Heart left ventricle (tissue), 16 donors: ENCODE data around the gene SNX9. TPM values are rescaled to one million over a fixed set of nuclear protein-coding genes. Genes with fewer than 3 reads are reported as not detected.

Experiments
- ATAC-seq, 4 donors: fragments of 200-7000 bp; cut with Tn5 transposase; one replicate each; pipeline ENCODE4 v1.9.1; 2020 to 2022; ENCODE audit warnings: moderate library complexity in 4 of 4, mild to moderate bottlenecking in 3 of 4, moderate number of reproducible peaks in 1 of 4
- DNase-seq, 5 donors: peaks; one replicate each; pipeline ENCODE4 v3.0.0-alpha.2; 2020
- H3K27ac ChIP-seq, 12 donors: fragments of 200-600 bp; sonication (generic) in 4 of 12; one replicate each; pipeline versions ENCODE4 v1.5.0 to v1.8.0; 2016 to 2022; ENCODE audit warnings: mild to moderate bottlenecking in 2 of 12
- H3K27me3 ChIP-seq, 9 donors: fragments of 200-600 bp; sonication (generic) in 2 of 9; one replicate each; pipeline versions ENCODE4 v1.5.1 to v1.8.0; 2016 to 2022; ENCODE audit warnings: mild to moderate bottlenecking in 3 of 9
- H3K36me3 ChIP-seq, 9 donors: fragments of 200-600 bp; sonication (generic) in 2 of 9; one replicate each; pipeline versions ENCODE4 v1.5.0 to v1.8.0; 2018 to 2022; ENCODE audit warnings: mild to moderate bottlenecking in 2 of 9
- H3K4me1 ChIP-seq, 12 donors: fragments of 200-600 bp; sonication (generic) in 4 of 12; one replicate each; pipeline versions ENCODE4 v1.5.0 to v1.8.0; 2016 to 2022; ENCODE audit warnings: mild to moderate bottlenecking in 3 of 12
- H3K4me3 ChIP-seq, 12 donors: fragments of 200-600 bp; sonication (generic) in 4 of 12; one replicate each; pipeline versions ENCODE4 v1.5.0 to v1.8.0; 2017 to 2022; ENCODE audit warnings: mild to moderate bottlenecking in 9 of 12, moderate library complexity in 4 of 12
- H3K9me3 ChIP-seq, 12 donors: fragments of 200-600 bp; sonication (generic) in 4 of 12; one replicate each; pipeline versions ENCODE4 v1.5.0 to v1.8.0; 2016 to 2022; ENCODE audit warnings: mild to moderate bottlenecking in 1 of 12
- CTCF ChIP-seq, 12 donors: fragments of 200-600 bp; sonication (generic) in 4 of 12; IDR thresholded peaks; one replicate each; pipeline versions ENCODE4 v1.5.0 to v1.8.0; 2018 to 2022; ENCODE audit warnings: antibody characterized with exemption in 12 of 12, mild to moderate bottlenecking in 5 of 12
- POLR2A ChIP-seq, 2 donors: fragments of 450-650 bp; IDR thresholded peaks; one replicate each; pipeline ENCODE4 v1.6.1; 2017; ENCODE audit warnings: antibody characterized with exemption in 2 of 2, mild to moderate bottlenecking in 2 of 2, moderate library complexity in 2 of 2
- WGBS, 4 donors: extraction: QIAGEN DNeasy Blood & Tissue Kit in 2 of 4; methylation state at CpG; one replicate each; pipeline versions ENCODE4 v1.1.5 to v1.1.7; 2013 to 2018; 5-methylcytosine and 5-hydroxymethylcytosine counted together
- intact Hi-C, 10 donors: fragments of 100-400 bp; cut with DNase I; formaldehyde crosslinking; loops; one replicate each; pipeline versions ENCODE4 v1.11.1 to v1.14.2; 2022
- polyA plus RNA-seq, 2 donors: library from polyadenylated mRNA; stranded (reverse); fragments of 200-250 nt; gene quantifications; one replicate each; pipeline ENCODE4 v1.2.3, GENCODE V29; 2013
- total RNA-seq, 9 donors: library from RNA; depleted of rRNA in 2 of 9; stranded (reverse); fragments of >200 nt in 2 of 9; fragmentation: NEBNext Ultra II Directional in 3 of 9; extraction: Animal tissue kit (Norgen Biotek cat#: 25700) in 3 of 9; gene quantifications; one replicate each; pipeline versions ENCODE4 v1.1.0 to v1.2.4, GENCODE V29; 2016 to 2023
- donor health status: ischemic (EF 13 %, LVEDD 7.1; RV severe dilation, severe dysfunction).
- donor health status: healthy with polysubstance abuse.
- donor health status: DM: no; HTN: yes; CAD: no.
- donor health status: DM: no; HTN: no; CAD: no.
- donor health status: ischemic (EF 25% LVEDD 6.9; RV normal size, moderate dysfunction).
- donor health status: ischemic (EF 25% LVEDD 5.7; RV mildly dilated, moderate dysfunction).
- donor health status: healthy.
- donor health status: DM: yes; HTN: yes; CAD: no.
- donor health status: ischemic (EF 35%, LVEDD 5.7; RV mildly dilated, moderate dysfunction).
- donor health status: nonischemic (EF 11% LVEDD 7.7; RV severe dilation, severe dysfunction).
- donor health status: DM: yes; HTN: yes; CAD: no.
- donor health status: PGD.
- donor health status: ischemic (EF 29% LVEDD 5.4; RV normal size, mild dysfunction).
- donor health status: nonischemic (EF 23%, LVEDD 6.1; RV moderate dilation, normal function).

Gene SNX9
- total and polyA plus RNA-seq, 11 donors: 15.4 to 44.0 (median 30.7) TPM

- no peak for ATAC-seq
- intact Hi-C loops: no loop called here
- Histone ChIP-seq H3K27me3 (no peaks in the 10 kb centered on the region), H3K4me1 (peaks cover 0 to 16% (median 0%) of the 10 kb centered on the region in 12 donors), H3K9me3 (peaks cover 0 to 32% (median 19%) of the 10 kb centered on the region in 12 donors), H3K27ac (no peak overlapping the region), H3K4me3 (no peak overlapping the region), H3K36me3 (no peaks in the 10 kb centered on the region)
- WGBS, 4 donors: 87 to 93% (median 91%) methylated on average over 13 of the region's 13 CpGs
- DNase-seq: no peak
- TF ChIP-seq POLR2A (IDR thresholded peaks at IDR 0.05): no peak
- no peak for TF ChIP-seq CTCF (IDR thresholded peaks at IDR 0.05)
Measured at GRCh38 chr6:157961832-157962575, 139.0 kb downstream of the SNX9 start.

GRCh38 chr6:157962601-157963302 is 139.7 kb downstream of the SNX9 start:
- Histone ChIP-seq H3K4me3 (no peak overlapping the region), H3K27me3 (no peaks in the 10 kb centered on the region), H3K9me3 (peaks cover 0 to 26% (median 16%) of the 10 kb centered on the region in 12 donors), H3K4me1 (peaks cover 0 to 16% (median 0%) of the 10 kb centered on the region in 12 donors), H3K36me3 (no peaks in the 10 kb centered on the region), H3K27ac (peak overlapping the region in 2 of 12 donors; percentile 22 to 48)
- intact Hi-C loops: no loop called here
- no peak for ATAC-seq
- WGBS, 4 donors: 80 to 91% (median 84%) methylated on average over 12 of the region's 12 CpGs
- TF ChIP-seq POLR2A (IDR thresholded peaks at IDR 0.05) (no peak), CTCF (IDR thresholded peaks at IDR 0.05) (no peak)
- no peak for DNase-seq

- peaks cover 0 to 13% (median 4%) of the 10 kb centered on the region in 12 donors for H3K9me3 ChIP-seq
- H3K36me3 ChIP-seq: no peaks in the 10 kb centered on the region
- H3K27me3 ChIP-seq: no peaks in the 10 kb centered on the region
- ATAC-seq (no peak), DNase-seq (no peak)
- WGBS, 4 donors: 56 to 90% (median 78%) methylated on average over 3 of the region's 3 CpGs
- H3K4me1 ChIP-seq: peaks cover 0 to 16% (median 0%) of the 10 kb centered on the region in 12 donors
- TF ChIP-seq CTCF (IDR thresholded peaks at IDR 0.05) (no peak), POLR2A (IDR thresholded peaks at IDR 0.05) (no peak)
- intact Hi-C loops: no loop called here
- H3K4me3 ChIP-seq: no peak overlapping the region
- no peak overlapping the region for H3K27ac ChIP-seq
Measured at GRCh38 chr6:157964100-157964499, 141.1 kb downstream of the SNX9 start.

GRCh38 chr6:157965387-157965786 is 142.3 kb downstream of the SNX9 start:
- intact Hi-C loops: no loop called here
- TF ChIP-seq POLR2A (IDR thresholded peaks at IDR 0.05) (no peak), CTCF (IDR thresholded peaks at IDR 0.05) (no peak)
- ATAC-seq (no peak), DNase-seq (no peak)
- H3K4me3 ChIP-seq: no peak overlapping the region
- peaks cover 0 to 2% (median 0%) of the 10 kb centered on the region in 12 donors for H3K9me3 ChIP-seq
- peaks cover 0 to 16% (median 0%) of the 10 kb centered on the region in 12 donors for H3K4me1 ChIP-seq
- no peaks in the 10 kb centered on the region for H3K27me3 ChIP-seq
- WGBS, 4 donors: 97 to 98% (median 97%) methylated on average over 3 of the region's 3 CpGs
- no peaks in the 10 kb centered on the region for H3K36me3 ChIP-seq
- H3K27ac ChIP-seq: no peak overlapping the region
